Measurements from ENCODE around the gene DNAJC8. TPM values are rescaled to one million over a fixed set of nuclear protein-coding genes. Genes with fewer than 3 reads are reported as not detected.
A peak's percentile ranks its signal among the peaks of the same experiment; 100 is the strongest.

DNAJC8 gene
- total and polyA plus RNA-seq, 2 donors from 2014 or later = 71.7 to 110 TPM

DNA sequence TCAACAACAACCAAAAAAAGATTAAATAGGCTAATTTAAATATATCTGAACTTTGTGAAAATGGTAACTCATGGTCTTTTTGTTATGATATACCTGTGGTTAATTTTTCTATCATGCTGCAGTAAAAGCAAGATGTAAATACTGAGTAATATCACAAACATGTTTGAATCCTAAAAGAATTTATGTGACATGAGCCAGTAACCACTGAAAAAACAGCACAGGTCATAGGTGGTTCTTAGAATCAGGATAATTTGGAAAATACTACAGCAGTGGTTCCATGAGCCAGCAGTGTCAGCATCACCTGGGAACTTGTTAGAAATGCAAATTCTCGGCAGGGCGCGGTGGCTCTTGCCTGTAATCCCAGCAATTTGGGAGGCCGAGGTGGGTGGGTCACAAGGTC is 7.2 kb upstream of the DNAJC8 start:
- H3K27me3 ChIP-seq (ENCODE audit: control insufficient read depth, insufficient read depth, low read length) = no peaks in the 10 kb centered on the region
- no peak overlapping the region for H3K4me3 ChIP-seq (ENCODE audit: low read length in 3 of 3)
- intact Hi-C loops (cut with DNase I) = no loop called here
- peaks cover 0 to 7% (median 0%) of the 10 kb centered on the region in 3 donors for H3K36me3 ChIP-seq (ENCODE audit: control insufficient read depth in 2 of 3, insufficient read depth in 3 of 3, low read length in 3 of 3)
- no peak overlapping the region for H3K9ac ChIP-seq (ENCODE audit: low read length in 3 of 3)
- H3K9me3 ChIP-seq (ENCODE audit: control insufficient read depth in 2 of 3, insufficient read depth in 1 of 3, low read length in 3 of 3) = no peaks in the 10 kb centered on the region
- peaks cover 5 to 32% (median 23%) of the 10 kb centered on the region in 3 donors for H3K4me1 ChIP-seq (ENCODE audit: control insufficient read depth in 2 of 3, insufficient read depth in 2 of 3, low read depth in 1 of 3, low read length in 3 of 3)
- FAIRE-seq = no peak
- TF ChIP-seq CTCF (IDR thresholded peaks at IDR 0.05; ENCODE audit: borderline replicate concordance, extremely low read depth, insufficient read depth) = no peak
- no peak for DNase-seq
- H3K27ac ChIP-seq (ENCODE audit: low read depth in 2 of 2, low read length in 2 of 2) = no peak overlapping the region

DNA sequence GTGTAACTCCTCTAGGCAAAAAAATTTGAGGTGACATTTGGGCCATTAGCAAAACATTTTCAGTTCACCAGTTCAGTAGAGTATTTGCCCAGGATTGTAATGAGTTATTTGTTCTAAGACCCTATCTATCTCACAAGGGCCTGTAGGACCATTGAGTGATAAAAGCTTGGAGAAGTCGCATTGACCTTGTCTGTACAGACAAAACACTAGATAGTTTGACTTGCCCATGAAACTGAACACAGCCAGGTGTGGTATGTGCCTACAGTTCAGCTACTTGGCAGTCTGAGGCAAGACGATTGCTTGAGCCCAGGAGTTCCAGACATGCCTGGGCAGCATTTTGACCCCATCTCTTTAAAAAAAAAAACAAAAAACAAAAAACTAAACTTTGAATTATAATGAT is 6.2 kb upstream of the DNAJC8 start:
- no peaks in the 10 kb centered on the region for H3K9me3 ChIP-seq (ENCODE audit: control insufficient read depth in 2 of 3, insufficient read depth in 1 of 3, low read length in 3 of 3)
- no peak overlapping the region for H3K4me3 ChIP-seq (ENCODE audit: low read length in 3 of 3)
- DNase-seq = no peak

DNA sequence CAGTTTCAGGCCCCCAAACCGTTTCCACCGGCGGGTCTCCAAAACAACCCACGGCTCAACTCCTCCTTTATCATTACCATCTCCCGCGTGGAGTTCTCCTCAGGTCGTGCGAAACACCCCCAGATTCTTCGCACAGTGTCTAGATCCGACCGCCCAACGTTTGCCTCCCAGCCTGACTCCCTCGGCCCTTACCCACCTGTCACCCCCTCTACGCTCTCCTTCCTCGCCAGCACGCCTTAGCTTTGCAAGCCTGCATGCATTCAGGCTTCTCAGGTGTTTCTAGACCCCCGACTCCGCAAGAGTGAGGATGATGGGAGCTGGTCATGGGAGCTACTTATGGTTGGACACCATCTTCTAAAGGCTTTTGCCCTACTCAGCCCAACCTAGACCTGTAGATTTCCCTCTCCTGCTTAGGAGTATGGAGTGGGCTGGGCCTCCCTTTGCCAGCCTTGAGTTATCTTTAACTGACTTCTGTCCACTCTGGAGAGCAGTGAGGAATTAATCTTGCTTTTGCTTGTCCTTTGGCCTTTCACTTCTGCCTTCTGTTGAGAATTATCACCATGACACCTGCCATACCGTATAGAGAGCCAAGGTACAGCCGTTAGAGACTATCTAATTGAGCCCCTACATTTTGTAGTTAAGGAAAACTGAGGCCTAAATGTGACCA is 4.0 kb upstream of the DNAJC8 start:
- Histone ChIP-seq H3K9me3 (ENCODE audit: control insufficient read depth in 2 of 3, insufficient read depth in 1 of 3, low read length in 3 of 3) (no peaks in the 10 kb centered on the region), H3K4me3 (ENCODE audit: low read length in 3 of 3) (peak overlapping the region; percentile 95 to 100 (median 95)), H3K36me3 (ENCODE audit: control insufficient read depth in 2 of 3, insufficient read depth in 3 of 3, low read length in 3 of 3) (peaks cover 0 to 7% (median 0%) of the 10 kb centered on the region in 3 donors), H3K4me1 (ENCODE audit: control insufficient read depth in 2 of 3, insufficient read depth in 2 of 3, low read depth in 1 of 3, low read length in 3 of 3) (peaks cover 5 to 30% (median 21%) of the 10 kb centered on the region in 3 donors), H3K27ac (ENCODE audit: low read depth in 2 of 2, low read length in 2 of 2) (peak overlapping the region; percentile 91 to 93), H3K9ac (ENCODE audit: low read length in 3 of 3) (peak overlapping the region; percentile 90 to 99 (median 92)), H3K27me3 (ENCODE audit: control insufficient read depth, insufficient read depth, low read length) (no peaks in the 10 kb centered on the region)
- peak in 2 of 5 donors; percentile 33 to 36 for DNase-seq
- FAIRE-seq = no peak
- intact Hi-C loops (cut with DNase I) = no loop called here
- TF ChIP-seq CTCF (IDR thresholded peaks at IDR 0.05; ENCODE audit: borderline replicate concordance, extremely low read depth, insufficient read depth) = no peak

More for the DNA sequence above, 6.2 kb upstream of the DNAJC8 start:
- intact Hi-C loops (cut with DNase I) = no loop called here
- Histone ChIP-seq H3K36me3 (ENCODE audit: control insufficient read depth in 2 of 3, insufficient read depth in 3 of 3, low read length in 3 of 3) (peaks cover 0 to 7% (median 0%) of the 10 kb centered on the region in 3 donors), H3K27ac (ENCODE audit: low read depth in 2 of 2, low read length in 2 of 2) (no peak overlapping the region), H3K9ac (ENCODE audit: low read length in 3 of 3) (no peak overlapping the region), H3K4me1 (ENCODE audit: control insufficient read depth in 2 of 3, insufficient read depth in 2 of 3, low read depth in 1 of 3, low read length in 3 of 3) (peaks cover 5 to 25% (median 20%) of the 10 kb centered on the region in 3 donors), H3K27me3 (ENCODE audit: control insufficient read depth, insufficient read depth, low read length) (no peaks in the 10 kb centered on the region)
- no peak for FAIRE-seq
- no peak for TF ChIP-seq CTCF (IDR thresholded peaks at IDR 0.05; ENCODE audit: borderline replicate concordance, extremely low read depth, insufficient read depth)

Data from kidney (tissue), 14 donors.